Prostate gland (tissue), 2 donors: ENCODE results near the gene PRCC.

ENCODE experiments used
- CTCF ChIP-seq, 4 experiments: fragments of 200-600 bp in 2 of 4; fragments of 450-650 bp in 2 of 4; sonication (generic) in 2 of 4; IDR thresholded peaks; 1 replicate in 3 of 4; 2 replicates in 1 of 4; pipeline ENCODE4 v1.5.1; 2016 to 2019; ENCODE audit warnings: antibody characterized with exemption in 4 of 4, mild to moderate bottlenecking in 2 of 4, moderate library complexity in 2 of 4
- POLR2A ChIP-seq: fragments of 450-650 bp; IDR thresholded peaks from one replicate; pipeline ENCODE4 v1.6.1; 2016; ENCODE audit warnings: antibody characterized with exemption, mild to moderate bottlenecking
- POLR2AphosphoS5 ChIP-seq: sonication (generic); formaldehyde crosslinking; IDR thresholded peaks from one replicate; pipeline ENCODE4 v1.6.1; 2017; ENCODE audit warnings: antibody characterized with exemption

GRCh38 chr1:156795374-156795733 is 28.0 kb downstream of the PRCC start:
- TF ChIP-seq CTCF (IDR thresholded peaks at IDR 0.05), result no peak
- TF ChIP-seq POLR2AphosphoS5, result no peak
- TF ChIP-seq POLR2A, result no peak
